ENCODE results near the gene TMEM52.
A peak's percentile ranks its signal among the peaks of the same experiment; 100 is the strongest.
"Not testable (repeated sequence)": the region's sequence is repeated elsewhere in the genome, so short reads cannot be mapped to it uniquely, and the experiment has no call there.

Gene TMEM52

DNA sequence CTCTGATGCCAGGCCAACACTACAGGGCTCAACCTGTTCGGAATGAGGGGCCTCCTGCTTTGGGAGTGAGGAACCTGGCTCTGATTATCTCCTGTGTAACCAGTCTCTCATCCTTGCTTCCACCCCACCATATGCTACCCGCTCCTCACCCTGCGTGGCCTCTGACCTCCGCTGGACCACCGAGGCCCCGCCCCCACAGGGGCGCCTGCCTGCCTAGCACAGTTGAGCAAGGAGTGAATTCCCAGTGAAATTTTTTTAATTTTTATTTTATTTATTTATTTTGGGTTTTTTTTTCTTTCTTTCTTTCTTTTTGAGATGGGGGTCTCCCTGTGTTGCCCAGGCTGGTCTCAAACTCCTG lies 26.3 kb downstream of the TMEM52 start:
- H3K4me3 ChIP-seq (ENCODE audit: low read length), result no peak overlapping the region
- no peak for DNase-seq (ENCODE audit: low read depth)
- TF ChIP-seq, protein P1, sequence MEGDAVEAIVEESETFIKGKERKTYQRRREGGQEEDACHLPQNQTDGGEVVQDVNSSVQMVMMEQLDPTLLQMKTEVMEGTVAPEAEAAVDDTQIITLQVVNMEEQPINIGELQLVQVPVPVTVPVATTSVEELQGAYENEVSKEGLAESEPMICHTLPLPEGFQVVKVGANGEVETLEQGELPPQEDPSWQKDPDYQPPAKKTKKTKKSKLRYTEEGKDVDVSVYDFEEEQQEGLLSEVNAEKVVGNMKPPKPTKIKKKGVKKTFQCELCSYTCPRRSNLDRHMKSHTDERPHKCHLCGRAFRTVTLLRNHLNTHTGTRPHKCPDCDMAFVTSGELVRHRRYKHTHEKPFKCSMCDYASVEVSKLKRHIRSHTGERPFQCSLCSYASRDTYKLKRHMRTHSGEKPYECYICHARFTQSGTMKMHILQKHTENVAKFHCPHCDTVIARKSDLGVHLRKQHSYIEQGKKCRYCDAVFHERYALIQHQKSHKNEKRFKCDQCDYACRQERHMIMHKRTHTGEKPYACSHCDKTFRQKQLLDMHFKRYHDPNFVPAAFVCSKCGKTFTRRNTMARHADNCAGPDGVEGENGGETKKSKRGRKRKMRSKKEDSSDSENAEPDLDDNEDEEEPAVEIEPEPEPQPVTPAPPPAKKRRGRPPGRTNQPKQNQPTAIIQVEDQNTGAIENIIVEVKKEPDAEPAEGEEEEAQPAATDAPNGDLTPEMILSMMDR (conservative IDR thresholded peaks at IDR 0.05; ENCODE audit: low read depth, low read length), result no peak

DNA sequence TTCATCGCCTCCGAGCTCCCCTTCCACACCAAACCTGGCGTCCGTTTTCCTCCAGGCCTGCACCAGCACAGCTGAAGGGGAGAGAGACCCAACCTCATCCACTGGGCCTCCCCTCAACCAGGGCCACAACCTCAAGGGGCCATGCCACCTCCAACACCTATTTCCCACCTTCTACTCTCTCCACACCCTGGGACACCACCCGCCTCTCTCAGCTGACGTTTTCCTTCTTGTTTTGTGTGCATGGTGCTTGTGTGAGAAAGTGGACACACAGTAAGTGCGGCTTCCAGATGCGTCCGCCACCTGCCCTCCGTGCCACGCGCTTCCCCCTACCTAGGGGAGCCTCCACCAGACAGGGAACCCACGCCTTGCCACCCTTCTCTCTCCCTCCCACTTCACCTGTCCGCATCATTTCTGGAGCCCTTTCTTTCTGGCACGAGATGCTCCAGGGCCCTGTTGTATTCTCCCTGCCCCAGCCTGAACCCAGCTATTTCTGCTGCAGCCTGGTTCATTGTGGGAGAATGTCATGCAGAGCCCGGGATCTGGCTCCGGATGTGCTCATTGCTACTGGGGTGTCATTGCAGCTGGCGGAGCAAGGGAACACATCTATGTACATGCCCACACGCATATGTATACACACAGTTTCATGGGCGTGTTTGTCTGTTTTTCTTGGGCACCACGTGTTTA lies 26.9 kb downstream of the TMEM52 start:
- H3K4me3 ChIP-seq (ENCODE audit: low read length), result peak overlapping the region; percentile 51
- DNase-seq (ENCODE audit: low read depth), result no peak
- TF ChIP-seq, protein P1 (conservative IDR thresholded peaks at IDR 0.05; ENCODE audit: low read depth, low read length), result no peak

DNA sequence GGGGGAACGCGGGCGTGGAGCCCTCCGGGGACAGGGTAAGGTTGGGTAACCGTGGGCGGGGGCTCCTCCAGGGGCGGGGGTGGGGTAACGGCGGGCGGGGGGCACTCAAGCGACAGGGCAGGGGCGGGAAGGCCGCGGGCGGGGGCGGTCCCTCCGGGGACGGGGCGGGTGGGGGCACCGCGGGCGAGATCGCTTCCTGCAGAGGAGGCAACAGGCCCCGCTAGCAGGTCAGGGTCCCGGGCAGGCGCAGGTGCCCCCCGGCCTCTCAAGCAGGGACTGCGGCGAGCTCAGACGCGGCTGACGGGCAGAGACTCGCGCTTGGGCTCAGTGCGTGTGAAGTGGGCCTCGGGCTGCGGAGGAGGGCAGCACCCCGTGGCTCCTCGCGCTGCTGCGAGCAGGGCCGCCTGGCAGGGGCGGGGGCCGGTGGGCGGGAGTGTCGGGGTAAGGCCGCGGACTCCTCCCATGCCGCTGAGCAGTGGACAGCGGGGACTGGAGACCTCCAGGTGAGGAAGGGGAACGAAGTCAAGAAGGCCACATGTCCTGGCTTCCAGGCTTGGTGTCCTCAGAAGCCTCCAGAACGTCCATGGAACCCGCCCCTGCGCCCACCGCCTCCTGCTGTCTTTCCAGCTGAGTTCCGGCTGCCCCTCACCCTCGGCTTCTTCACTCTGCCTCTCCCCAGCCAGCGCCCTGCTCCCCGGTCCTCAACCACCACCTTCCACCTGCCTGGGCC lies 27.6 kb downstream of the TMEM52 start:
- TF ChIP-seq, protein P1 (conservative IDR thresholded peaks at IDR 0.05; ENCODE audit: low read depth, low read length), result no peak
- H3K4me3 ChIP-seq (ENCODE audit: low read length), result peak overlapping the region; percentile 51
- DNase-seq (ENCODE audit: low read depth), result no peak

DNA sequence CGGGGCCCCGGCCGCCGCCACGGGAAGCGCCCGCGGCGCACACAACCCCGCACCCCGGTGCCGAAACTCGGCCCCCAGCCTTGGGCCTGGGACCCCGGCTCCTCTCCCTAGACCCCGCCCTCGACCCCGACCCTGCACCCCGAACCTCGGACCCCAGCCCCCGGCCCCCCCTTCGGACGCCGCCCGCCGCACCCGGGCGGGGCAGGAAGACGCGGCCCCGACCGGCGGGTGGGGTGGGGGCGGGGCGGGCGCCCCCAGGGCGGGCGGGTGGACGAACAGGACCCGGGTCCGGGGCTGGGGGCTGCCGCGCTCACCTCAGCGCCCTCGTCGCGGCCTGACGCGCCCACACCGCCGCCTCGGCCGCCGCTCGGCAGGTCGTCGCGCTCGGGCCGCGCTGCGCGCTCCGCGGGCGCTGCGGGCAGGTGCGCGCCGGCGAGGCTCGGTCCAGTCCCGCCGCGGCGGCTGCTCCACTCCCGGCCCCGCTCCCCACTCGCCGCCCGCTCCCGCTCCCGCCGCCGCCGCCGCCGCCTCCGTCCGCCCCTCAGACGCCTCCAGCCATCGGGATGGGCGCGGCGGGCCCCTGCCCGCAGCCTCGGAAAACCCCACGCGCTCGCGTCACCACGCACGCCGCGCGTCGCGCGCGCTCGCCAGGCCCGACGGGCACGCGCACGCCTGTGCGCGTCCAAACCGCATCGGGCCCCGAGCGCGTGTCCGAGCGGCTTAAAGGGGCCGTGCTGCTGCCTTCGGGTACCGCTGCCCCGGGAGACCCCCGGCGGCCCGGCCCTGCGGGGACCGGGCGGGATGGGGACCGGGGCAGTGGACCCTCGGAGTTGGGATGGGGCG lies 28.4 kb downstream of the TMEM52 start, which contains the start of gene GNB1:
Gene GNB1, minus strand, starts transcription at position 582 of the 843 bp plus-strand sequence. CDS start 65,634 bp downstream, outside the sequence.
- TF ChIP-seq, protein P1 (conservative IDR thresholded peaks at IDR 0.05; ENCODE audit: low read depth, low read length), result no peak
- peak; percentile 59 for DNase-seq (ENCODE audit: low read depth)
- H3K4me3 ChIP-seq (ENCODE audit: low read length), result peak within 1 kb of the TSS; percentile 83

DNA sequence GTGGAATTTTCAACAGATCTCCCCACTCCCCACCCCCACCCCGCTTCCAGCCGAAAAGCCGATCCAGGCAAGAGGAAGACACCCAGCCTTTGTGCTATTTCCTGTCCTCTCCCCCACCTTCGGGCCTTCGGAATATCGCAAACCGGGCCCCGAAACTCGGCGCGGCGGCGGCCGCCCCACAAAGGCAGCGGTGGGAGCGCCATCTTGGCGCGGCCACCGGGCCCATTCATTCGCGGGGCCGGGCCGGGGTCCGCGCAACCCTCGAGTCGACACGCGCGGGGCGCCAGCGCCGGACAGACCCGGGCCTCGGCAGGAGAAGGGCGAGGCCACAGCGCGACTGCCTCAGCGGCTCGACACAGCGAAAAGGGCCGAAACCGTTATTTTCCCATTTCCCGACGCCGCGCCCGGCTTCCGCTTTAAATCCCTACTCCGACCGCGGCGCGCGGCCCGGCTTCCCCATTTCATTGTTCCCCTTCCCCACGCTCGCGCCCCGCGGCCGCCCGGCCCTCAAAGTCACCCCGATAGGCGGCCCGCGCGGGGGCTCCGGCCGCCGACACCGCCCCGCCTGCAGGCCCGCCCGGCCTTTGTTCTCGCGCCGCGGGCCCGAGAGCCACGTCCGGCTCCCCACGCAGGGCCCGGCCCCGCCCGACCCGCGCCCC lies 29.1 kb downstream of the TMEM52 start:
- peak overlapping the region; percentile 83 for H3K4me3 ChIP-seq (ENCODE audit: low read length)
- DNase-seq (ENCODE audit: low read depth), result no peak
- TF ChIP-seq, protein P1 (conservative IDR thresholded peaks at IDR 0.05; ENCODE audit: low read depth, low read length), result no peak

DNA sequence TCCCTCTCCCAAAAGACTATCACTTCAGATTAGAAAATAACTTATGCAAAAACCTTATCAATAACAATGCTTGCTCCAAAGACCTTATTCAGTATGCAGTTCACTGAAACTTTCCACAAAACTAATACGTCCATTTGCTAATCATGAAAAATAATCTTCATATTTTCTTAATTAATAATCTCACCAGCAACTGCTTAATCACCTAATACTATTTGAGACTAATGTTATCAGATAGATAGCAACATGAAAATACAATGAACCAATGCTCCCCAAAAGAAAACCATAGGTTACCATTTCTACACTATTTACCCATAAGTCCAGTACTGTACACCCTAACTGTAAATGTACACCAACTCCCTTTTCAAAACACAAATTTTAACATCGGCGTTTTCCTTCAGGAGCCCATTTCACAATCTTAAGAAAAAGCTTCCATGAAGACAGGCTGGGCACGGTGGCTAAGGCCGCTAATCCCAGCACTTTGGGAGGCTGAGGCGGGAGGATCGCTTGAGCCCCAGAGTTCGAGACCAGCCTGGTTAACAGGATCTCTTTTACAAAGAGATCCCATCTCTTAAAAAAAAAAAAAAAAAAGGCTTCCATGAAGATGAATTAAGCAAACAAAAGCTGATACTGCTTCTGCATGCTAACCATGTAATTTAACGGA lies 29.9 kb downstream of the TMEM52 start:
- no peak for DNase-seq (ENCODE audit: low read depth)
- TF ChIP-seq, protein P1 (conservative IDR thresholded peaks at IDR 0.05; ENCODE audit: low read depth, low read length), result no peak
- H3K4me3 ChIP-seq (ENCODE audit: low read length), result peak overlapping the region; percentile 83

DNA sequence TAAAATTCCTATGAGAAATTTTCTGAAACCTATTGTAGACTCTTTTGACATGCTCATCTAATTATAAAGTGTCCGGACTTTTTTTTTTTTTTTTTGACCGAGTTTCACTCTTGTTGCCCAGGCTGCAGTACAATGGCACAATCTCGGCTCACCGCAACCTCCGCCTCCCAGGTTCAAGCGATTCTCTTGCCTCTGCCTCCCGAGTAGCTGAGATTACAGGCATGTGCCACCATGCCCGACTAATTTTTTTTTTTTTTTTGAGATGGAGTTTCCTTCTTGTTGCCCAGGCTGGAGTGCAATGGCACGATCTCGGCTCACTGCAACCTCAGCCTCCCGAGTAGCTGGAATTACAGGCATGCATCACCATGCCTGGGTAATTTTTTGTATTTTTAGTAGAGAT lies 35.2 kb downstream of the TMEM52 start:
- H3K4me3 ChIP-seq (ENCODE audit: low read length); DNase-seq (ENCODE audit: low read depth): not testable (repeated sequence)

Measured in retinal pigment epithelial cell (primary cell).